GM08714 (cell line): ENCODE results near the gene MLEC.
A peak's percentile ranks its signal among the peaks of the same experiment; 100 is the strongest.

Source experiments
- H3K4me3 ChIP-seq: fragments of 200-500 bp; sonication (Bioruptor generic); 2 replicates; pipeline ENCODE4 v1.5.1; 2014; ENCODE audit warnings: mild to moderate bottlenecking, low read length, inconsistent platforms
- ZNF274 ChIP-seq: IDR thresholded peaks from 2 replicates; pipeline ENCODE4 v1.6.1; 2012; ENCODE audit warnings: mild to moderate bottlenecking, low read depth, low read length

The MLEC gene

GRCh38 chr12:120670667-120671066, 16.3 kb upstream of the MLEC start:
- H3K4me3 ChIP-seq = no peak overlapping the region
- TF ChIP-seq ZNF274 = no peak

- H3K4me3 ChIP-seq = no peak overlapping the region
- TF ChIP-seq ZNF274 = no peak
These were observed 12.8 kb upstream of the MLEC start for GRCh38 chr12:120674097-120674636.

- no peak overlapping the region for H3K4me3 ChIP-seq
- no peak for TF ChIP-seq ZNF274
These were observed 9.0 kb upstream of the MLEC start for GRCh38 chr12:120677765-120678473.

GRCh38 chr12:120678572-120678971, 8.4 kb upstream of the MLEC start:
- no peak overlapping the region; the same call in 1 of the 2 replicates for H3K4me3 ChIP-seq
- TF ChIP-seq ZNF274 = no peak

GRCh38 chr12:120680165-120680738, 6.7 kb upstream of the MLEC start:
- no peak overlapping the region for H3K4me3 ChIP-seq

GRCh38 chr12:120684523-120684932, 2.4 kb upstream of the MLEC start:
- H3K4me3 ChIP-seq = peak overlapping the region; percentile 14; the same call in 1 of the 2 replicates
- no peak for TF ChIP-seq ZNF274

More at GRCh38 chr12:120680165-120680738, 6.7 kb upstream of the MLEC start:
- no peak for TF ChIP-seq ZNF274

- H3K4me3 ChIP-seq = no peak overlapping the region
- no peak for TF ChIP-seq ZNF274
These were observed 1.4 kb upstream of the MLEC start for GRCh38 chr12:120685522-120685921.

- peak overlapping the region; percentile 67 for H3K4me3 ChIP-seq
- no peak for TF ChIP-seq ZNF274
These were observed 729 bp upstream of the MLEC start for GRCh38 chr12:120686151-120686689.

GRCh38 chr12:120687578-120688289, 785 bp downstream of the MLEC start:
- peak overlapping the region; percentile 96 for H3K4me3 ChIP-seq
- no peak for TF ChIP-seq ZNF274

- no peak for TF ChIP-seq ZNF274
- H3K4me3 ChIP-seq = peak overlapping the region; percentile 96
These were observed 1.6 kb downstream of the MLEC start for GRCh38 chr12:120688527-120689071.

- H3K4me3 ChIP-seq = peak overlapping the region; percentile 96; the same call in 1 of the 2 replicates
- TF ChIP-seq ZNF274 = no peak
These were observed 2.6 kb downstream of the MLEC start for GRCh38 chr12:120689397-120690082.

- TF ChIP-seq ZNF274 = no peak
- H3K4me3 ChIP-seq = no peak overlapping the region
These were observed 3.1 kb downstream of the MLEC start for GRCh38 chr12:120690083-120690450.

- TF ChIP-seq ZNF274 = no peak
- H3K4me3 ChIP-seq = no peak overlapping the region
These were observed 4.0 kb downstream of the MLEC start for GRCh38 chr12:120690978-120691377.
